Superior temporal gyrus (tissue), 1 donor: Measurements from ENCODE around the gene TEKTIP1.
A peak's percentile ranks its signal among the peaks of the same experiment; 100 is the strongest.

ENCODE experiments used
- DNase-seq: peaks from one replicate; pipeline ENCODE4 v3.0.0-alpha.2; 2016; ENCODE audit errors: extremely low spot score

TEKTIP1 gene

GRCh38 chr19:3537438-3538240, 1.3 kb upstream of the TEKTIP1 start:
- DNase-seq, result no peak

DNA sequence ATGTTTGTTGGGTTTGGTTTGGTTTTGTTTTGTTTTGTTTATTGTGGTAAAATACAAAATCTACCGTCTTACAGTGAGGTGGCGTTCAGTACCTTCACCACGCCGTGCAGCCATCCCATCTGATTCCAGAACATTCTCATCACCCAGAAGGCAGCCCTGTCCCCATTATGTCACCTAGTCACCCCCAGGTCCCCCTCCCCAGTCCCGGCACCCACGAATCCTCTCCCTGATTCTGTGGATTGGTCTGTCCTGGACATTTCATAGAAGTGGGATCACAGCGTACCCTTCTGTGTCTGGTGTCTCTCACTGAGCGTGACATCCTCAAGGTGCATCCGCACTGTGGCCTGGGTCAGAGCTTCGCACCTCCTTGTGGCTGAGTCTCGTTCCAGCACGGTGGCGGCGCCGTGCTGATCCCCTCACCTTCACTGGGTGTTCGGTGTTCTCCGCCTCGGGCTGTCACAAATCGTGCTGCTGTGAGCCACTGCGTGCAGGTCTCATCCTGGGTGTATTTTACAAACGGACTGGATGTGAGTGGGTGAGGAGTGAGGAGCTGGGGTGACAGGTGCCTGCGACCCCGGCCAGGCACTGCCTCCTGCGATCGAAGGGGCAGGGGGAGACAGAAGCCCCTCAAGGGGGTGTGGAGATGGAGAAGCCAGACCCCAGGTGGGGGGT, 580 bp upstream of the TEKTIP1 start:
- DNase-seq, result no peak

GRCh38 chr19:3539756-3540118, 763 bp downstream of the TEKTIP1 start:
- no peak for DNase-seq

GRCh38 chr19:3543150-3544057, 4.4 kb downstream of the TEKTIP1 start:
- DNase-seq, result peak; percentile 36

DNA sequence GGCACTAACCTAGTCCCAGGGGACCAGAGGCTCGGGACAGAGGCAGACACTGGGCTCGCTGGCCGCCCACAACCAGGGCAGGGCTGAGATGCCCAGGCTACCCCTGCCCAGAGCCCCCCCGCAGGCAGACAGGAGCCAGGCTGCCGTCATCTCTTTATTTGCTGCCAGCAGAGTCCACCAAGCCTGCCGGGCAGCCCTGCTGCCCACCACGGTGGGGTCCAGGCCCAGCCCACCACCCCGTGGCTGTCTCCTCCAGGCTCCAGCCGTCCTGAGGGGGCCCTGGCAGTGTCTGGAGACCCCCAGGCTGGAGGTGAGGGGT, 5.0 kb downstream of the TEKTIP1 start:
- no peak for DNase-seq

DNA sequence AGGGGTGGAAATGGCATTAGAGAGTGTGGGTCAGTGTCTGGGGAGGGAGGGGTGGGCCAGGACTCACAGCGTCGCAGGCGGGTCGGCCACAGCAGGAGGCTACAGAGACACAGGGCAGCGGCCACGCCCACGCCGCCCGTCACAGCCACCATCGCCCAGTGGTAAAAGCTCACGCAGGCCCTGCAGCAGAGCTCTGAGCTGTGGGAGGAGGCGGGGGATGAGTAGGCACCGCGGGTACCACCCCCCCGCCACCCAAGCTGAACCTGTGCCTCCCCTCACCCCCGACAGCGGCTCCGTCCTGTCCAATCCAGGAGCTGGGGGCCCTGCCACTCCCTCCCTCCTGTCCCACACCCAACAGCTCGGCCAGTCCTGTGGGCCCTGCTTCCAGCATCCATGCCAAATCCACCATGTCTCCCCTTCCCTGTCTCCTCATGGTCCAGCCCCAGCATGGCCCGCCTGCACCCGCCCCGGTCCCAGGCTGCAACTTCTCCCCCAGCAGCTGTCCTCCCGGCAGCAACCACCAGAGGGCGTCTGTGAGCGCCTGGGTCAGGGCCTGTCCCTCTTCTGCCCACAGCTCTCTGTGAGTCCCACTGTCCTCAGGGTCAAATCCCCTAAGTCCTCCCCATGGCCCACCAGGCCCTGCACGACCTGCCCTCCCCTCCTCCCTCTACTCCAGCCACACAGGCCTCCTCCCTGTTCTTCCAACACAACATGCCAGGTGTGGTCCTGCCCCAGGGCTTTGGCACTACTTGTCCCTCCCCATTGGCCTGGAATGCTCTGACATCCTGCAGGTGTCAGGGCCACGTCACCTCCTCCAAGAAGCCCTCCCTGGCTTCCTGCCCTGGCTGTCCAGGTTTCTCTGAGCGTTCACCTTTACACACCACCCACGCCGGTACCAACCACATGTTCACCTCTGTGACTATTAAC, 6.0 kb downstream of the TEKTIP1 start:
- peak; percentile 87 for DNase-seq

DNA sequence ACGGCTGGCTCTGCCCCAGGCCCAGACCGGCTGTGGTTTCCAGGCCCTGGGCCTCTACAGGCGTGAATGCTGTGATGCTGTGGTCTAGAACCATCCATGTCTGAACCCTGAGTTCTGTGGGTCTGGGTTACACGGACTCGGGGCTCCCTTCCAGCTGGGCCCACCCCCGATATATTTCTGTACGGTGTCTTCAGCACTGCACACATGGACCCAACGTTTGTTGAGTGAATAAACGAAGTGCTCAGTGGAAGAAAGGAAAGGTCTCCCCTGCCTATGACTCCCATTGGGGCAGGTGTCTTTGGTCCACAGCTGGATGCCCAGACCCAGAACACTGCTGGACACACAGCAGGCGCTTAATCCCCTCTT, 6.7 kb downstream of the TEKTIP1 start:
- no peak for DNase-seq

- no peak for DNase-seq
These were observed 7.1 kb downstream of the TEKTIP1 start for GRCh38 chr19:3546119-3546518.

GRCh38 chr19:3547301-3547731, 8.3 kb downstream of the TEKTIP1 start:
- DNase-seq, result no peak

GRCh38 chr19:3547767-3548282, 8.9 kb downstream of the TEKTIP1 start:
- DNase-seq, result no peak

DNA sequence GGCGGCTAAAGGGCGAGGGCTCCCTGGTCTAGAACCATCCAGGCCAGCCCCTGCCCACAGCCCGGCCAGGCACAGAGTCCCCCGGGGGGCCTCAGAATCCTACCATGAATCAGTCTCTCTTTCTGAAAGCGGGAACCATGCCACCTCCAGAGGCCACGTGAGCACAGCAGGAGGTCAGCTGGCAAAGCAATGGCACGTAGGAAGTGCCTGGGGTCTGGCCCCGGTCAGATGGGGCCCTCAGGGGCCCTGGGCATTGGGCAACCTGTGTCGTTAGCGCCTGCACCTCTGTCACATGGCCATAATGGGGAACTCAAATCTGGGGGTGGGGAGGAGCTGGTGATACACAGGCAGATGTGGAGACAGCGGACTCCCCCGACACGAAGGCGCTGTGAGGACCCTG, 9.6 kb downstream of the TEKTIP1 start:
- DNase-seq, result peak; percentile 79

DNA sequence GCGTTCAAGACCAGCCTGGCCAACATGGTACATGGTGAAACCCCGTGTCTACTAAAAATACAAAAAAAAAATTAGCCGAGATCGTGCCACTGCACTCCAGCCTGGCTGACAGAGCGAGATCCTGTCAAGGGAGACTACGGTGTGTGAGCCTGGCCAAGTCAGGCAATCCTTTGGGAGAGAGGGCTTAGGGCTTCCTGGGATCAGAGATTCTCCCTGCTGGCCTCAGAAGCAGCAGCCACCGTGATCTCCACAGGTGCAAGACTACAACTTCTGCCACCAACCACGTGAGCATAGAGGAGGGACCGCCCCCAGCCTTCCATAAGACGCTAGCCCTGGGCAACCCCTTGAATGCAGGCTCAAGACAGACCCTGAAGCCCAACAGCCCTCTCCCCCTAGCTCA, 10.8 kb downstream of the TEKTIP1 start:
- no peak for DNase-seq

DNA sequence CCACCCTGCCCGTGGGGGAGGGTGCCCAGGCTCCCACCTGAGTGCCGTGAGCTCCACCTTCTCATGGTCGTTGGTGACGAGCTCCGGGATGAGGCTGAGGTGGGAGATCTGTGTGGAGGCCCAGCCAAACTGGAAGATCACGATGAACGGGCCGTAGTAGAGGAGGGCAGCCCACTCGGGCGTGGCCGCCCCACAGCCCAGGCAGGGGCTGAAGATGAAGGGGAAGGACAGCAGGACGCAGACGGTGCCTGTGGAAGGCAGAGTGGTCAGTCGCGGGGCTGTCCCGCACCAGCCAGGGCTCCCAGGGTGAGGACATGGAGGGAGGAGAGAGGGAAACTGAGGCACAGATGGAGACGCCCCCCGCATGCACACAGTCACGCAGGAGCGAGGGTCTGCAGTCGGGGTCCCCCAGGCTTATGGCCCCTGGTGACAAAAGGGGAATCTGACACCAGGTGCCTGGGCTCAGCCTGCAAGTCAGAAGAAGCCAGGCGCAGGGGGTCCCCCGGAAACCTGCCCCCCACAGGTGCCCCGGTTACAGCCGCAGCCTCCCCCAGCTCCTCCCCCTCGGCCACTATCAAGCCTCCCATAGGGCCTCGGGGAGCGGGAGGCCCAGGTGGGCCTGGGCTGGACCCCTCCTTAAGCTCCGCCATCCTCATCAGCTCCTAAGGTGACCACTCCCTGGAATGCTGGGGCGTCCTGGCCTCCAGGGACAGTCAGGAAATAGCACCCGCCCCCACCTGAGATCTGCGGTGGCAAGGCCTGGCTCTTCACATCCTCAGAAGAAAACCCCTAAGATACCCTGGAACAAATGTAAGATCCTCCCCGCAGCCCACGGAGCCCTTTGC, 12.2 kb downstream of the TEKTIP1 start:
- DNase-seq, result no peak

GRCh38 chr19:3551792-3552095, 12.8 kb downstream of the TEKTIP1 start:
- DNase-seq, result no peak

GRCh38 chr19:3554254-3555083, 15.5 kb downstream of the TEKTIP1 start:
- DNase-seq, result no peak

- no peak for DNase-seq
These were observed 16.9 kb downstream of the TEKTIP1 start for GRCh38 chr19:3555653-3556422.

DNA sequence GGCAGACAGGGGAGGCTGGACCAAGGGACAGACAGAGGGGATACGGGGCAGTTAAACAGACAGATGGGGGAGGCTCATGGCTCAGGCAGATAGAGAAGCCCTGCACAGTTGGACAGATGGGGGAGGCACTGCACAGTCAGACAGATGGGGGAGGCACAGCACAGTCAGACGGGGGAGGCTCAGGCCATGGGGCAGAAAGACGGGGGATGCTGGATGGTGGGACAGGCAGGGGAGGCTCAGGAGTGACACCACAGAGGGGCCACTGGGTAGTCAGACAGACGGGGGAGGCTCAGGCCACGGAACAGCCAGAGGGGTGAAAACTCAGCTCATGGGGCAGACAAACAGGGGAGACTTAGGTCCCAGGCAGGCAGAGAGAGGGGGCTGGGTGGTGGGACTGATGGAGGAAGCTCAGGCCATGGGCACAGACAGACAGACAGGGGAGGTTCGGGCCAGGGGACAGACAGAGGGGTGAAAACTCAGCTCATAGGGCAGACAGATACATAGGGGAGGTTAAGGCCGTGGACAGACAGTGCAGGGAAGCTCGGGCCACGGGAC, 17.5 kb downstream of the TEKTIP1 start:
- DNase-seq, result no peak

DNA sequence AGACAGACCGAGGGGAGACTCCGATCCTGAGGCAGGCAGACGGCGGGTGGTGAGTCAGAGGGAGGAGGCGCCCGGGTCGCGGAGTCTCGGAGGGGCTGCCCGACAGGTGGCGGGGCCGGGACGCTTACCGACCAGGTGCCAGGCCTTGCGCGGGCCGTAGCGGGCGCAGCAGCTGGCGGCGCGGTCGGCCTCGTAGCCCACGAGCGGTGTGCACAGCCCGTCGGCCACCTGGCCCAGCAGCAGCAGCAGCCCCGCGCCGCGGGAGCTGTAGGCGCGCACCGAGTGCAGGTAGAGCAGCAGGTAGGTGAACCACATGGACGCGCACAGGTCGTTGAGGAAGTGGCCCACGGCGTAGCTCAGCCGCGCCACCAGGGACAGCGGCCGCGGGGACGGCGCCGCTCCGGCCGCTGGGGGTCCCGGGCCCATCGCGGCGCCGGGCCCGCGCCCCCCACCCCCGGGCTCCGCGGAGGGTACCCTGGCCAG, 18.0 kb downstream of the TEKTIP1 start:
- no peak for DNase-seq
